GM21526 (cell line): Measurements from ENCODE around the gene TNIK.
"Not testable (repeated sequence)": the region's sequence is repeated elsewhere in the genome, so short reads cannot be mapped to it uniquely, and the experiment has no call there.

Experiments used
- ATAC-seq: cut with Tn5 transposase; IDR thresholded peaks from one replicate; pipeline ENCODE4 v1.9.1; 2021; ENCODE audit warnings: moderate library complexity; ENCODE audit not compliant: unreplicated experiment, low FRiP score

Gene TNIK

DNA sequence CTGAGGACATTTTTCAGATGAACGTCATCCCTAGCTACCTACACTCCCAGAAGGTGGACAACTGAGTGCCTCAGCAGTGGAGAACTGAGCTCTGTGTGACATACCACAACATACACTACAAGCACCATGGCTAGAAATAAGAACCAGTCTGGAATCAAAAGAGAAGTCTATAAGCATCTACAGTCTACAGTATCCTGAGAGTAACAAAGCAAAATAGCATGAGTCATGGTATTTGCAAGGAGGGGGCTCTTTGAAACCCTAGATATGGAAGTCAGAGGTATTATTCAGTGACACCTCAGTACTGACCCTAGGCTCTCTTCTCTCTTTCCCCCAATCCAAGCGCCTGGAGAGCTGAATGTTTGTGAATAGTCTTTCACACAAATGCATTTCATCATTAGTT is 87.5 kb downstream of the TNIK start:
- ATAC-seq: no peak

DNA sequence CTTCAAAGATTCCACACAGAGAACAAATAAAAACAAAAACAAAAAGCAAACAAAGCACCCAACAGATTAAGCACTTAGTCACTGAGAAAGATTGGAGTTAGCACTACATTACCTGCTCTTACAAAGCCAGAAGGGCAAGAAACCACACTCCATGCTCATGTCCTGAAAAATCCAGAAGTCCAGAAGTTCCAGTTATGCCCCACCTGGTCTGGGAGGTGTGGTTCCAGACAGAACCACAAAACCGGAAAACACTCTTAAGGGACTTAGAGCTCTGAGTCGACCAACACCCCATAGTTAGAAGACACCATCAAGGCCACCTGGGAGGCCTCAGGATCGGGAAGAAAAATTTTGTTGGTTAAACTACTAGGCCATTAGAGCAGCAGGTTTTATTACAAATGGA is 88.9 kb downstream of the TNIK start:
- no peak for ATAC-seq

DNA sequence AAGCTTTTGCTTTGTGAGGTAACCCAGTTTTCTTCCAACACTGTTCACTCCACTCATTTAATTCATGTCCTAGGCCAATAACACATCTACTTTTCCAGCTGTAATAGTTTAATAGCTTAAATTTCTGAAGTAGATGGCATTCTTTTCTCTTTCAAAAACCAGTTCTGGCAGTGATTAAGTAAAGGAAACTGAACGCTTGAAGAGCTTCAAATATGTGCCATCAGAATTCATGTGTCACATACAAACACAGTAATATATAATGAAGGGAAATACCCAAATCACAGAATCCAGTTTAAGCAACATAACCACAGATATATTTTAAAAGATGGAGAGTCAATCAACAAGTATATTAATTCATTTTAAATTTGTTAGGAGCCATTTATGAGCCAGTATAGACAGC is 91.0 kb downstream of the TNIK start:
- ATAC-seq: no peak

DNA sequence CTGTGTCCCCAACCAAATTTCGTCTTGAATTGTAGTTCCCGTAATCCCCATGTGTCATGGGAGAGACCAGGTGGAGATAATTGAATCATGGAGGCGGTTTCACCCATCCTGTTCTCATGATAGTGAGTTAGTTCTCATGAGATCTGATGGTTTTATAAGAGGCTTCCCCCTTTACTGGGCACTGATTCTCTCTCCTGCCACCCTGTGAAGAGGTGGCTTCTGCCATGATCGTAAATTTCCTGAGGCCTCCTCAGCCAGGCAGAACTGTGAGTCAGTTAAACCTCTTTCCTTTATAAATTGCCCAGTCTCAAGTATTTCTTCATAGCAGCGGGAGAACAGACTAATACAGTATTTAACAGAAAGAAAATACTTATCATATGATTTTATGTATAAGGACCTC is 93.5 kb downstream of the TNIK start:
- ATAC-seq: not testable (repeated sequence)

DNA sequence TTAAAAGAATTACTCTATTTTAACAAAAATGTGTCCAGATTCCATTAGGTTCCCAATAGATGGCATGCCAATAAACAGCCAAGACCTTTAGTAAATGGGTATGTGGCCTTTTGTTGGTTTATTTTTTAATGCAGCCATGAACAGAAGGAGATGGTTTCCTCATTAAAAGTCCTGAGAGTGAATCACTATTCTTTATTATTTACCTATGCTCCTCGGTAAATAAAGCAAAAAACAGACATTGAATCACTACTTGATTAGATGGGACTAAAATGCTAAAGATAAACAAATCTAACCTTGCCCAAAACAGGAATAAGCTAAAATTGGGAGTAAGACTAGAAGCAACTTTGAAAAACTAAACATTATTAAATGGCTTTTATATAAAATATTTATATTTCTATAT is 94.2 kb downstream of the TNIK start:
- no peak for ATAC-seq

DNA sequence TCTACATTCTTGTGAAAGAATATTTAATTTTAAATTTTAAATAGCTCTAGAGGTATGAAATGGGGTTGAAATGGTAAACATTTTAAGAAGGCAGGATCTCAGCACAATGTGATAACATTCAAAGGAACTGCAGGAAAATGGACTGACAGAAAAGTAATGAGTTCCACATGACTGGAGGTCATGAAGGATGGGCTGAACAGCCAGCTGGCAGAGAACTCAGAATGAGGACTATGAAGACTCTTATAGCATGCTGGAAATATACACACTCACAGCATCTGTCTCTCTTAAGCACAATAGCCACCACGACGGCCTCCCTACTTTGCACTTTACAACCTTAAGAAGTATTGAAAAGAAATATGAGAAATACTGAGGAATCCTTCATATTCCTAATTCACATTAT is 94.7 kb downstream of the TNIK start:
- no peak for ATAC-seq

DNA sequence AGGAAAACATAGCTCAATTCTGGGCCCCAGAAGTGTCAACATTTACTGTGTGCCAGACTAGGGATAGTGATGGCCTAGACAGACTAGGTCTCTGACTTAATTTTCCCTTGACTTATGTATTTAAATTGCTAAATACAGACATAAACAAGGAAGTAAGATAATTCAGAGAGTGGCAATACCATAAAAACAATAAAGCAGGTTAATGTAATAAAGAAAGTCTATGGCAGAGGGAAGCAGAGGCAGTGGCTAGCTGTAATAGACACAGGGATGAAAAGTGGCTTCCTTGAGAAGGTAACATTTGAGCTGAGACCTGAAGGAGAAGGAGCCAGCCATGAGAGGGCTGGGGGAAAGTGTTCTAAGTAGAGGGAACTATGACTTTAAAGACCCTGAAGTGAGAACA is 95.7 kb downstream of the TNIK start:
- ATAC-seq: no peak

DNA sequence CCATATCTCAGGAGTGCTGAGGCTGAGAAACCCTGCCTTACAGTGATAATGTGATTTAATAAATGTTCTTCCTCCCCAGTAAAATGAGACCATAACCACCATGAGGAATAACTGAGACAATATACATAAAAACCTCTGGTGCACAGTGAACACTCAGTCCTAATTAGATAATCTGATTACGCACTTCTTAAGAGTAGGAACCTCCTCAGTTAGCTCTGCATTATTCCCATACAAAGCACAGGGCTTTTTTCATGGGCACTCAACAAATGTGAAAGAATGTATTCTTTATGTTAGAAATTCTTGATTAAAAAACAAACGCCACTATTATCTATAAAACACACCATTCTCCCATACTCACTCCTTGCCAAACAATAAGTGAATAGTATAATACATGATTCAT is 97.0 kb downstream of the TNIK start:
- ATAC-seq: no peak

DNA sequence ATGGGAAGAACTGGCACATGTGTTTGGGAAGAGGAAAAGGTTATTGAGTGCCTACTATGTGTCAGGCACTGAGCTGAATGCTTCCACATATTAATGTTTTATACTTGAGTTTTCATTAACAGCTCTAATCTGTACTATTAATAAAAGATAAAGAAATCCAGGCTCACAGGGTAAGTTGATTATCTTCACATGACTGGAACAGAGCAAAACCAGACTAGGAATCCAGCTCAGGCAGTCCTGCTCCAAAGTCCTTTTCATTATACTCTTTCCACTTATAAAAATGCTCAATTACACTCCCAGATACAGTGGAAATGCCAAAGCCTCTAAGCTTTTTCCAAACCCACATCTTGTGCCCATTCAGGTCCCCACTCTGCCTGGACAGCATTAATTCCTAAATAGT is 97.6 kb downstream of the TNIK start:
- no peak for ATAC-seq

DNA sequence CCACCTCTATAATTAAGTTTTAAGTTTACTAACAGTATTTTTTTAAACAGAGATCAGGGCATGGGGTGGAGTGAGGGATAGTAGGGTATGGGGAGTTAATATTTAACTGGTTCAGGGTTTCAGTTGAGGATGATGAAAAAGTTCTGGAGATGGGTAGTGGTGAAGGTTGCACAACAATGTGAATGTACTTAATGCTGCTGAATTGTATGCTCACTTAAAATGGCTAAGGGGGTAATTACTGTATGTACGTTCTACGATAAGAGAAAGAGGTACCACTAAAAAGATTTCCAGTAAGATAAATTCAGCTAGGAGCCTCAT is 101.4 kb downstream of the TNIK start:
- no peak for ATAC-seq

DNA sequence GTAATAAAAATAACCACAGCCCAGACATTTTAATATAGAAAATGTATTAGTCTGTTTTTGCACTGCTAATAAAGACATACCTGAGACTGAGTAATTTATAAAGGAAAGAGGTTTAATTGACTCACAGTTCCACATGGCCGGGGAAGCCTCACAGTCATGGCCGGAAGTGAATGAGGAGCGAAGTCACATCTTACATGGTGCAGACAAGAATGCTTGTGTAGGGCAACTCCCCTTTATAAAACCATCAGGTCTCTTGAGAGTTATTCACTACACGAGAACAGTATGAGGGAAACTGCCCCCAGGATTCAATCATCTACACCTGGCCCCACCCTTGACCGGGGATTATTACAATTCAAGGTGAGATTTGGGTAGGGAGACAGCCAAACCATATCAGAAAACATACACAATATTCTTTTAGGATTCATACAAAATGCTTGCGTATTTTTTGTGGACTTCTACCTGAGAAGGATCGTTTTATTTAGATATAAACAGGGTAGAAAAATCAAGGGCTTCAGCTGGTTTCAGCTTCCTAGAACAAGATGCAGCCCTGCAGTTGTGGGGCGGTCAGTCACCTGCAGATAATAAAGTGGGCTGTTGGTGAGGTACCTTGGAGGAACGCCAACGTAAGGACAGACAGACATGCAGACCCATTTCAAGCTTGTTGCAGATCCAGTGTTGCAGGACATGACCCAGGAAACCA is 101.9 kb downstream of the TNIK start:
- no peak for ATAC-seq

DNA sequence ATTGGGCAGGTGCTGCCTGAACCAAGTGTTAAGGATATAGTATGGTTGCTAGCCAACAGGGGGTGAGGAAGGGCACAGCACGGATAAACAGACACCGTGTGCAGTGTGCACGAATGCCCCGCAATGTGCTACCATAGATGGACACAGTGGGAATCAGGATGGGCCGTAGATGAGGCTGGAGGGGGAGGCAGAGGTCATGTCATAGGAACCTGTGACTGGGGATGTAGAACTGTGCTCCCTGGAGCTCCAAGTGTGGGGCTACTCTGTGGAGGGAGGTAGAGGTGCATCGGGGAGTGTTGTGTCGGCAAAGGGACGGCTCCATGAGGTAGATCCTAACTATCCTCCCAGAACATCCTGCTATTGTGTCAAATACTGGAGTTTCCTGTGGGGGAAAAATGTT is 102.5 kb downstream of the TNIK start:
- ATAC-seq: no peak

DNA sequence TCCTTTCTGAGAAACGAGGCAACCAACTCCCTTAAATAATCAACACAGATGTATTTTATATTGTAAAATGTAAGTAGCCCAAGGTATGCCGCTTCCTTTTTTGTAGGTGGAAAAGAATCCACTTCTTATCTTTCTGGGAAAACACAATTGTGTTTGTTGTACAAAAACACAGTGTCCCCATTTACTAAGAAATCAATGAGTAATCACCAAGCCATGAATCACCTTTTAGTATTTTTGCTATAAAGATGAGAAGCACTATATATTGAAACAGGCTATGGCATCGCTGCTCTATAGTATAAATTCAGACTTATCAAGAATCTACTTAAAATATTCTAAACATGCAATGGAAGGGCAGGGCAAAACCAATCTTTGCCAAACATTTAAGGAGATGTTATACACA is 104.0 kb downstream of the TNIK start:
- ATAC-seq: no peak

DNA sequence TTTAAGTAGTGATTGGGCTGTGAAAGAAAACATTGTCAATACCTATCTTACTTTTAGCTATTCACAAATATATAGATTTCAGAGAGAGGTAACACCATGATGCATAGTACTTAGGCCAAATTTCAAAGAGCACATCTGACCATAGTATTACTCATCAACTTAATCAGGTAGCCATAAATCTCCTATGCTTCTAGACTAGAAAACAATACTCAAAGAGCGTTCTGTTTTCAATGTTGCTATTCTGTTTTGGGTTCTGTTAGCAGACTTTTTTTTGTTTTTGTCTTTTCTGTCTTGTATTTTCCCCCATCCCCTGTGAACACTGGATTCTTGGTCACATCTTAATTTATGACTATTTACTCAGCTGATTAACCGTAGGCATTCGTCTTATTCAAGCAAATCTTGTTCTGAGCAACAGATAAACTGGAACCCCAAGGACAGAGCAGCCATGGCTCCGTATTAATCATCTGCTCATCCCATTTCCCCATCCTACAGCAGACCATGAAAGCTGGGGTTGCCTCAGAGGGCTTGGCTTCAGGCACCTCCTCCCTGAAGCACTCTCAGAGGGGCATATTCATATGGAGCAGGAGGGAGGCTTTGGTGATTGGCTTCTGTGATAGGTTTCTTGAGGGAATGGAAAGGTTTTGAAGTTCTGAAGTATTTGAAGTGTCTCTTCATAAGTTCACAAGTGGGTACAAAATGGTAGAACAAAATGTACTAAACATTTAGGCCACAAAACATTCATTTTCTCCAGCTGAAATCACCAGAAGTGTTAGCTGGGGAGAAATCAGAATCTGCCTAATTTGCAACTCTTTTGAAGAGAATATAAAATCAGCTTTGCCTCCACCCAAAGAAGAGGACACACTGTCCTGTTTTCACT is 105.3 kb downstream of the TNIK start:
- ATAC-seq: no peak

DNA sequence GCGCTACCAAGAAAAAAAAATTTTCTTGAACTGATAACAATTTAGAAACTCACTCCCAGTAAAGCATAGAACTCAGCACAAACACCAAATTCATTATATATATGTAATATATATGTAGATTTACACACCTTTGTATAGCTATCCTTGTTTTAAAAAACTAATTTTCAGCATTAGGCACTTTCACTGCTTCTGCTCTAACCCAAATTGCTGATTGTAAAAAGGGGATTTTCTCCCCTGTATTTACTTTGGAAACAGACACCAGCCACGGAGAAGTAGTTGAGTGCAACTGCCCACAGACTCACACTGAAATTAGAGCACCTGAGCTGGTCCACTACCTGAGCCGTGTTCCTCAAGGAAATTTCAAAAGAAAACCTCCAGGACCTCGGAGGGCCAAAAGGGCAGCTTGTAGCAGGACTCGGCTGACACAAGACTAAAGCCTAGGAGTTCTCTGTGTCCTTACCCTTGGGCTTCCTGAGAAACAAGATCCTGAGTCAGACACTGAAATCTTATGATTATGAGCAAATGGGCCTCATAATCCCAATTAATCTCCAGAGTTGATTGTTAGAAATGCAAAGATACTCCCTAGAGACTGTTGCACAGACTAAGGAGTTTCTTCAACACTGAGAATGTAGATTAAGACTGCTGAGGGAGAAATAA is 106.0 kb downstream of the TNIK start:
- ATAC-seq: no peak

DNA sequence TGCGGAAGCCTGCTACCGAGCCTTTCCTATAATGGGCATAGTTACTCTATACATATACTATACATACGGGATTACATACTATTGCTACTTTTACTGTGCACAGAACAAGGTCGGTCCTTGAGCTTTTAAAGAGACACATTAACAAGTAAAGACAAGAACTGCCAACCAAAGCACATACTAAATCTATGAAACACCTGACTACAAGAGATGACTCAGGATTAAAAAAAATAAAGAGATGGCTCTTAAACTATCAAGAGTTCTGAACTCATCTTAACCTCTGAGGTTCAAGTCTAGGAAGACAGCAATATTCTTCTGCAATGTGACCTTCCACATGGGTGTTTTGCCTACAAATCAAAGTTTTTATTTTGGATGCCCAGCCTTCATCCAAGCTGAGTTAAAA is 106.8 kb downstream of the TNIK start:
- ATAC-seq: no peak

DNA sequence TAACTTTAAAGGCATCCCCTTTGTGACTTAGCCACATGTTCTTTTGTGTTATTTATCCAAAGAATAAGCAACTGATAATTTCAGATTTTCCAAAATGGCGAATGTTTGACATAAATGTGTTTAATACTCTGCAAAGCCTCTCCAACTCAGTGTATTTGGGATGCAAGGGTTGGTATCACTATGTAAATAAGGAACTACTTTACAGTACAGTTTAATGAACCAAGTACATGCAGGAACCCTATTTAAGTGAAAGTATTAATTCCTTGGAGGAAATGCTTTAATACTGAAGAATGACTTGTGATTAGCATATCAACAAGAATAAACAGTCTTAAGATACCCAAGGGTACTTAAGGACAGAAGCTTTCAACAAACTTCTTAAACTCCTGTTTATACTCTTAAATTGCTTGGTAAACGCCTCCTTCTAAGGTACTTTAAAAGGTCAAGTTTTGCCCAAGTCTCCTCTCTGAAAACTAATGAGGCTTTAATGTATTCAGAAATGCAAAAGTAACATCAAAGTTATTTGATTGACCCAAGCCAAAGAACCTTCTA is 107.7 kb downstream of the TNIK start:
- no peak for ATAC-seq

DNA sequence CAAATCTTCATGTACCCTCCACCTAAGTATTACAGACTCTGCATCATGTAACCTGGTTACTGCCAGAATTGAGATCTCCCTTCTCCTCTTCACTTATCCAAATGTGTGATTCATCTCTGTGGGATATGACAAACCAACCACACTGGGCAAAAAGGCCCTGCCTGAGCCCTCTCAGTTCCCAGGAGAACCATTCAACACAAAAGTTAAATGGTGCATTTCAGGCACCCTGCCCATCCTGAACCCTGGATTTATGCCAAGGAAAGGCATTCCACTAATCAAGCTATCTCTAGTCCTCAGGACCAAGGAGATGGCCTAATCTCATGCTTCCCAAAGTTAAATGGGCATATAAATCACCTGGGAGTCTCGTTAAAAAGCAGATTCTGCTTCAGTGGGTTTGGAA is 108.5 kb downstream of the TNIK start:
- ATAC-seq: no peak

DNA sequence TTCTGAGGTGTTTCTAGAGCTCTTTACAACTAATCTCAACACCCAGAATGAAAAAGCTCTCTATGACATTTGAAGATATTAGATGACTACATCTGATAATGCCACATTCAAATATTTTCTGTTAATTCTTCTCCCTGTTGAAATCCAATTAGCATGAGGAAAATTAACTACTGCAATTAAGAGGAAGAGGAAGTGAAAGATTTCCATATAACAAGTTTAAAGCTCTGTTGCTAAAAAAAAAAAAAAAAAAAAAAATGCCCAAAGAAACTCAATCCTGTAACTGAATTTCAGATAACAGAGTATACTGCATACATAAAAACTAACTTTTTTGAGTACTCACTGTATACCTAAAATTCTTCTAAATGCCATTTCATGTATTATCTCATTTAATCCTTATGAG is 109.8 kb downstream of the TNIK start:
- no peak for ATAC-seq

DNA sequence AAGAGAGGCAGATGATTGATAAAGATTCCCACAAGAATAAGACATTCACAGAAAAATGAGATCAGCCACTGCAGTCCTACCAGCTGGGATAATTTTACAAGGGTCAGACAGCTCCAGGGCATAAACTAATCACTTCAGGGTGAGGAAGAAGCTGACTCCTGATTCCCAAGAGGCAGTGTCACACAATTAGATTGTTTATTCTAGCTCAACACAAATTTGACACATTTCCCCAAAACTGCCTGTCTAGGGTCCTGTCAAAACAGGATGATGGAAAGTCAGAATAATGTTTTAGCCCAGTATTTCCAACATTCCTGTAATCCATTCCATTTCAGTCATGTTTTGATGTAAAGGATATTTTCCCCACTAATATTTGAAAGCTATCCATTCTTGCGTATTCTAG is 110.8 kb downstream of the TNIK start:
- no peak for ATAC-seq

DNA sequence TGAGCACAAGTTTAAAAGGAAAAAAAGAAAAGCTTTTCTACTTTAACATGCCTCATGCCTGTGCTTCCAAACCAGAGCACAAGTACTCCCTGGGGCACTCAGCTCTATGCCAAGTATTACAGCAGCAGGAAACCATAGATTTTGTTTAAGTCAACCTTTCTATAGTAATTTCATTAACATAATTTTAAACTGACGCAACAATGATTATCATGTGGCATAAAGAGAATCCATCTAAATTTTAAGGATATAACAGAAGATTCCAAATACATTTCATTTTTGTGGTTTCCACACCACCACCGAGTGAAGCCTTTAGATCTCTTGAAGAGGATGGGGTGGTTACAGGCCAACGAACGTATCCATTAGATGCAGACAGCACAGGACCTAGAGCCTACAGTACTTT is 112.1 kb downstream of the TNIK start:
- peak; percentile 5 for ATAC-seq
